Measurements from ENCODE around the gene MNAT1.
A peak's percentile ranks its signal among the peaks of the same experiment; 100 is the strongest.

Gene MNAT1

GRCh38 chr14:60734465-60735242, at the start of gene MNAT1:
Gene MNAT1, plus strand, starts transcription at chr14:60734761. Its CDS starts 102 bp downstream, at chr14:60734863.
- Histone ChIP-seq H3K9ac (ENCODE audit: low read depth, low read length) (peak within 1 kb of the TSS; percentile 95), H3K36me3 (ENCODE audit: control insufficient read depth, insufficient read depth, low read length) (no peaks in the 10 kb centered on the region), H3K9me3 (ENCODE audit: control insufficient read depth, insufficient read depth, low read length) (no peaks in the 10 kb centered on the region), H3K27me3 (ENCODE audit: control insufficient read depth, insufficient read depth, low read length) (no peaks in the 10 kb centered on the region), H3K4me1 (ENCODE audit: control insufficient read depth, insufficient read depth, low read length) (peaks cover 5% of the 10 kb centered on the region), H3K4me3 (ENCODE audit: low read depth, low read length) (peak within 1 kb of the TSS; percentile 98)

- H3K27me3 ChIP-seq (ENCODE audit: control insufficient read depth, insufficient read depth, low read length), result no peaks in the 10 kb centered on the region
Measured at GRCh38 chr14:60686865-60687264, 47.7 kb upstream of the MNAT1 start.

GRCh38 chr14:60691383-60692113, 43.0 kb upstream of the MNAT1 start:
- H3K4me3 ChIP-seq (ENCODE audit: low read depth, low read length), result no peak overlapping the region
- H3K9ac ChIP-seq (ENCODE audit: low read depth, low read length), result no peak overlapping the region
- no peaks in the 10 kb centered on the region for H3K36me3 ChIP-seq (ENCODE audit: control insufficient read depth, insufficient read depth, low read length)
- no peaks in the 10 kb centered on the region for H3K4me1 ChIP-seq (ENCODE audit: control insufficient read depth, insufficient read depth, low read length)
- no peaks in the 10 kb centered on the region for H3K27me3 ChIP-seq (ENCODE audit: control insufficient read depth, insufficient read depth, low read length)
- H3K9me3 ChIP-seq (ENCODE audit: control insufficient read depth, insufficient read depth, low read length), result no peaks in the 10 kb centered on the region

More at GRCh38 chr14:60686865-60687264, 47.7 kb upstream of the MNAT1 start:
- Histone ChIP-seq H3K9me3 (ENCODE audit: control insufficient read depth, insufficient read depth, low read length) (no peaks in the 10 kb centered on the region), H3K36me3 (ENCODE audit: control insufficient read depth, insufficient read depth, low read length) (no peaks in the 10 kb centered on the region), H3K4me3 (ENCODE audit: low read depth, low read length) (no peak overlapping the region), H3K4me1 (ENCODE audit: control insufficient read depth, insufficient read depth, low read length) (no peaks in the 10 kb centered on the region), H3K9ac (ENCODE audit: low read depth, low read length) (no peak overlapping the region)

- Histone ChIP-seq H3K27me3 (ENCODE audit: control insufficient read depth, insufficient read depth, low read length) (no peaks in the 10 kb centered on the region), H3K9ac (ENCODE audit: low read depth, low read length) (no peak overlapping the region), H3K9me3 (ENCODE audit: control insufficient read depth, insufficient read depth, low read length) (no peaks in the 10 kb centered on the region), H3K4me3 (ENCODE audit: low read depth, low read length) (no peak overlapping the region), H3K4me1 (ENCODE audit: control insufficient read depth, insufficient read depth, low read length) (no peaks in the 10 kb centered on the region), H3K36me3 (ENCODE audit: control insufficient read depth, insufficient read depth, low read length) (no peaks in the 10 kb centered on the region)
Measured at GRCh38 chr14:60695327-60695726, 39.2 kb upstream of the MNAT1 start.

GRCh38 chr14:60700598-60700997, 34.0 kb upstream of the MNAT1 start:
- Histone ChIP-seq H3K36me3 (ENCODE audit: control insufficient read depth, insufficient read depth, low read length) (no peaks in the 10 kb centered on the region), H3K9me3 (ENCODE audit: control insufficient read depth, insufficient read depth, low read length) (no peaks in the 10 kb centered on the region), H3K27me3 (ENCODE audit: control insufficient read depth, insufficient read depth, low read length) (no peaks in the 10 kb centered on the region), H3K9ac (ENCODE audit: low read depth, low read length) (no peak overlapping the region), H3K4me3 (ENCODE audit: low read depth, low read length) (no peak overlapping the region), H3K4me1 (ENCODE audit: control insufficient read depth, insufficient read depth, low read length) (no peaks in the 10 kb centered on the region)

GRCh38 chr14:60705100-60705499, 29.5 kb upstream of the MNAT1 start:
- Histone ChIP-seq H3K9ac (ENCODE audit: low read depth, low read length) (no peak overlapping the region), H3K27me3 (ENCODE audit: control insufficient read depth, insufficient read depth, low read length) (no peaks in the 10 kb centered on the region), H3K4me3 (ENCODE audit: low read depth, low read length) (no peak overlapping the region), H3K9me3 (ENCODE audit: control insufficient read depth, insufficient read depth, low read length) (no peaks in the 10 kb centered on the region), H3K36me3 (ENCODE audit: control insufficient read depth, insufficient read depth, low read length) (no peaks in the 10 kb centered on the region), H3K4me1 (ENCODE audit: control insufficient read depth, insufficient read depth, low read length) (no peaks in the 10 kb centered on the region)

GRCh38 chr14:60707858-60708257, 26.7 kb upstream of the MNAT1 start:
- no peak overlapping the region for H3K4me3 ChIP-seq (ENCODE audit: low read depth, low read length)
- no peaks in the 10 kb centered on the region for H3K9me3 ChIP-seq (ENCODE audit: control insufficient read depth, insufficient read depth, low read length)
- H3K36me3 ChIP-seq (ENCODE audit: control insufficient read depth, insufficient read depth, low read length), result no peaks in the 10 kb centered on the region
- H3K9ac ChIP-seq (ENCODE audit: low read depth, low read length), result no peak overlapping the region
- no peaks in the 10 kb centered on the region for H3K27me3 ChIP-seq (ENCODE audit: control insufficient read depth, insufficient read depth, low read length)
- peaks cover 5% of the 10 kb centered on the region for H3K4me1 ChIP-seq (ENCODE audit: control insufficient read depth, insufficient read depth, low read length)

GRCh38 chr14:60710494-60710893, 24.1 kb upstream of the MNAT1 start:
- Histone ChIP-seq H3K4me1 (ENCODE audit: control insufficient read depth, insufficient read depth, low read length) (peaks cover 5% of the 10 kb centered on the region), H3K27me3 (ENCODE audit: control insufficient read depth, insufficient read depth, low read length) (no peaks in the 10 kb centered on the region), H3K9ac (ENCODE audit: low read depth, low read length) (no peak overlapping the region), H3K4me3 (ENCODE audit: low read depth, low read length) (no peak overlapping the region), H3K36me3 (ENCODE audit: control insufficient read depth, insufficient read depth, low read length) (peaks cover 5% of the 10 kb centered on the region), H3K9me3 (ENCODE audit: control insufficient read depth, insufficient read depth, low read length) (no peaks in the 10 kb centered on the region)

- Histone ChIP-seq H3K27me3 (ENCODE audit: control insufficient read depth, insufficient read depth, low read length) (no peaks in the 10 kb centered on the region), H3K9ac (ENCODE audit: low read depth, low read length) (no peak overlapping the region), H3K36me3 (ENCODE audit: control insufficient read depth, insufficient read depth, low read length) (peaks cover 5% of the 10 kb centered on the region), H3K4me1 (ENCODE audit: control insufficient read depth, insufficient read depth, low read length) (peaks cover 5% of the 10 kb centered on the region), H3K4me3 (ENCODE audit: low read depth, low read length) (no peak overlapping the region), H3K9me3 (ENCODE audit: control insufficient read depth, insufficient read depth, low read length) (no peaks in the 10 kb centered on the region)
Measured at GRCh38 chr14:60713513-60713912, 21.0 kb upstream of the MNAT1 start.

GRCh38 chr14:60720391-60720790, 14.2 kb upstream of the MNAT1 start:
- Histone ChIP-seq H3K9me3 (ENCODE audit: control insufficient read depth, insufficient read depth, low read length) (no peaks in the 10 kb centered on the region), H3K4me3 (ENCODE audit: low read depth, low read length) (peak overlapping the region; percentile 86), H3K36me3 (ENCODE audit: control insufficient read depth, insufficient read depth, low read length) (peaks cover 10% of the 10 kb centered on the region), H3K27me3 (ENCODE audit: control insufficient read depth, insufficient read depth, low read length) (no peaks in the 10 kb centered on the region), H3K4me1 (ENCODE audit: control insufficient read depth, insufficient read depth, low read length) (peaks cover 10% of the 10 kb centered on the region), H3K9ac (ENCODE audit: low read depth, low read length) (no peak overlapping the region)

GRCh38 chr14:60720962-60721325, 13.6 kb upstream of the MNAT1 start:
- Histone ChIP-seq H3K36me3 (ENCODE audit: control insufficient read depth, insufficient read depth, low read length) (peaks cover 10% of the 10 kb centered on the region), H3K9me3 (ENCODE audit: control insufficient read depth, insufficient read depth, low read length) (no peaks in the 10 kb centered on the region), H3K4me3 (ENCODE audit: low read depth, low read length) (peak overlapping the region; percentile 86), H3K27me3 (ENCODE audit: control insufficient read depth, insufficient read depth, low read length) (no peaks in the 10 kb centered on the region), H3K4me1 (ENCODE audit: control insufficient read depth, insufficient read depth, low read length) (peaks cover 10% of the 10 kb centered on the region), H3K9ac (ENCODE audit: low read depth, low read length) (no peak overlapping the region)

Measured in iPS-15b (cell line).